IPS DF 6.9 (cell line): ENCODE measurements around the gene DNAH1.
"Not testable (repeated sequence)": the region's sequence is repeated elsewhere in the genome, so short reads cannot be mapped to it uniquely, and the experiment has no call there.

Source experiments
- DNase-seq: peaks from one replicate; pipeline ENCODE4 v3.0.0-alpha.2; 2013; ENCODE audit warnings: low read depth, low spot score
- H3K27ac ChIP-seq: one replicate; pipeline ENCODE4 v1.5.1; 2013; ENCODE audit warnings: low read length, control low read depth
- H3K27me3 ChIP-seq: 2 replicates; pipeline ENCODE4 v1.6.1; 2013; ENCODE audit warnings: mild to moderate bottlenecking, low read length; ENCODE audit not compliant: control insufficient read depth, insufficient read depth
- H3K36me3 ChIP-seq: 2 replicates; pipeline ENCODE4 v1.6.1; 2013; ENCODE audit warnings: low read length; ENCODE audit not compliant: control insufficient read depth, insufficient read depth
- H3K4me1 ChIP-seq: 2 replicates; pipeline ENCODE4 v1.6.1; 2013; ENCODE audit warnings: low read length; ENCODE audit not compliant: control insufficient read depth, insufficient read depth
- H3K4me3 ChIP-seq: 2 replicates; pipeline ENCODE4 v1.5.1; 2013; ENCODE audit warnings: mild to moderate bottlenecking, low read length
- H3K9me3 ChIP-seq: 2 replicates; pipeline ENCODE4 v1.6.1; 2013; ENCODE audit warnings: low read length, inconsistent platforms; ENCODE audit not compliant: control insufficient read depth, insufficient read depth
- WGBS: extraction: QIAGEN DNeasy Blood & Tissue Kit; methylation state at CpG from one replicate; pipeline ENCODE4 v1.1.7; 2013; ENCODE audit warnings: mixed read lengths, missing lambda C conversion rate; ENCODE audit not compliant: insufficient read length, insufficient coverage; 5-methylcytosine and 5-hydroxymethylcytosine counted together

Gene DNAH1

DNA sequence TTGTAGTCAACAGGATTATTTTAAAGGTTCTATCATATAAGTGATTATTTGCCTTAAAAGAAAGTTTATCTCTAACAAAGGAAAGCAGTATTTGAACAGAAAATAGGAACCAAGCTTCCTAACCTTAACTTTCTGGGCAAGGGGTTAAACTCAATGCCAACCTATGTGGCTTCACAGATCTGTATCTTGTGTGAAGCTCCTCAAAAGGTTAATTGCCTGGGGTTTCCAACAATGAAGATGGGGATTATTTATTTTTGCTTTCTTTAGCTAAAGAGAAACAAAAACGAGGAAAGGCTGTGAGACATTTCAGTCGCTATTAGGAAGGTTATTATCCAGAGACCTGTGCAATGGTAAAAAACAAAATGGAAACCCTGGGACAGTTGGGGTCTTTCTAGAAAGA is 36.5 kb upstream of the DNAH1 start:
- no peaks in the 10 kb centered on the region for H3K27me3 ChIP-seq
- no peak for DNase-seq
- no peak overlapping the region for H3K27ac ChIP-seq
- H3K9me3 ChIP-seq = no peaks in the 10 kb centered on the region
- H3K4me1 ChIP-seq = no peaks in the 10 kb centered on the region
- no peaks in the 10 kb centered on the region for H3K36me3 ChIP-seq
- no peak overlapping the region for H3K4me3 ChIP-seq
- no CpG with 5 or more reads among the region's 2 CpGs for WGBS

DNA sequence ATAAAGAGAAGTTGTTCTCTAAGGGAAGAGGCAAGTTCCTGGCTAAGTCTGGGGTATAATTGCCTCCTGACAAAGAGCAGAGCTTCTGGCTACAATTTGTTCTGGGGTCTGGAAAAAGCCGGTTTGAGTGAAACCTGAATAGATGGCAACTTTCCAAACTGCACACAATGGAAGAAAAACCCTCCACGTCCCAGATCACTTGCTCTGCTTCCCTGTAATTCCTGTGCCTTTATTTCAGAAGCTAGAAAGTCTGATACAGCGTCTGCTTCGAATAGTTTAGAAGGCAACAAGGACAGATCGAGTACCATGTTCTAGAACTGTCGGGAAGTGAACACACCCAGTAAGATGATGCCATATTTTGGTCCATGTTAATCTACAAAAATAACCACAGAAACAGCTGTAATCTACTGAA is 36.1 kb upstream of the DNAH1 start:
- DNase-seq = no peak
- WGBS = no CpG with 5 or more reads among the region's 6 CpGs
- Histone ChIP-seq H3K4me1 (no peaks in the 10 kb centered on the region), H3K9me3 (no peaks in the 10 kb centered on the region), H3K27ac (no peak overlapping the region), H3K4me3 (no peak overlapping the region), H3K27me3 (no peaks in the 10 kb centered on the region), H3K36me3 (no peaks in the 10 kb centered on the region)

- H3K27me3 ChIP-seq = no peaks in the 10 kb centered on the region
- no CpG with 5 or more reads among the region's 8 CpGs for WGBS
These were observed 33.9 kb upstream of the DNAH1 start for GRCh38 chr3:52281981-52282801.

GRCh38 chr3:52283306-52283705 is 32.8 kb upstream of the DNAH1 start:
- Histone ChIP-seq H3K27me3 (no peaks in the 10 kb centered on the region), H3K4me1 (no peaks in the 10 kb centered on the region), H3K4me3 (no peak overlapping the region), H3K36me3 (no peaks in the 10 kb centered on the region), H3K27ac (no peak overlapping the region), H3K9me3 (no peaks in the 10 kb centered on the region)
- WGBS = no CpG with 5 or more reads among the region's 1 CpG
- DNase-seq = no peak

More at GRCh38 chr3:52281981-52282801, 33.9 kb upstream of the DNAH1 start:
- H3K36me3 ChIP-seq = no peaks in the 10 kb centered on the region
- no peak for DNase-seq
- H3K27ac ChIP-seq = no peak overlapping the region
- no peak overlapping the region for H3K4me3 ChIP-seq
- no peaks in the 10 kb centered on the region for H3K9me3 ChIP-seq
- H3K4me1 ChIP-seq = no peaks in the 10 kb centered on the region

- DNase-seq, H3K4me1 ChIP-seq, H3K36me3 ChIP-seq, H3K27ac ChIP-seq, H3K9me3 ChIP-seq, H3K27me3 ChIP-seq, H3K4me3 ChIP-seq: not testable (repeated sequence)
- WGBS = no CpG with 5 or more reads among the region's 4 CpGs
These were observed 32.1 kb upstream of the DNAH1 start for GRCh38 chr3:52284051-52284450.

DNA sequence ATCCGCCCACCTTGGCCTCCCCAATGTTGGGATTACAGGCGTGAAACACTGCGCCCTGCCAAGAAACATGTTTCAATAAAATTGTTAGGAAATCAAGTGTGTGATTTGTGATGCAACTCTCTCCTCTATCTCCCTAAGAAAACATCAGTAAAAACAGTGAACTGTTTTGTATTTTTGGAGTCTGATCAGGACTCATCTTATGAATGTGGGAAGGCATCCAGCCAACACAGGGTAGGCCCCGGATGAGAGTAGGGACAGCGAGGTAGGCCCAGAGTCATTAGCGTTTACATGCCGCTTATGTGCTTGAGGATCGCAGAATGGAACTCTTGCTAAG is 29.4 kb upstream of the DNAH1 start:
- DNase-seq = no peak
- H3K4me3 ChIP-seq = peak overlapping the region; percentile 92; the same call in 1 of the 2 replicates
- no CpG with 5 or more reads among the region's 8 CpGs for WGBS
- H3K27me3 ChIP-seq = no peaks in the 10 kb centered on the region
- no peaks in the 10 kb centered on the region for H3K9me3 ChIP-seq
- H3K36me3 ChIP-seq = no peaks in the 10 kb centered on the region
- H3K27ac ChIP-seq = no peak overlapping the region
- no peaks in the 10 kb centered on the region for H3K4me1 ChIP-seq

GRCh38 chr3:52288674-52289073 is 27.4 kb upstream of the DNAH1 start:
- Histone ChIP-seq H3K4me1 (no peaks in the 10 kb centered on the region), H3K9me3 (no peaks in the 10 kb centered on the region), H3K27ac (no peak overlapping the region), H3K4me3 (no peak overlapping the region), H3K36me3 (no peaks in the 10 kb centered on the region), H3K27me3 (no peaks in the 10 kb centered on the region)
- DNase-seq = no peak
- no CpG with 5 or more reads among the region's 6 CpGs for WGBS

DNA sequence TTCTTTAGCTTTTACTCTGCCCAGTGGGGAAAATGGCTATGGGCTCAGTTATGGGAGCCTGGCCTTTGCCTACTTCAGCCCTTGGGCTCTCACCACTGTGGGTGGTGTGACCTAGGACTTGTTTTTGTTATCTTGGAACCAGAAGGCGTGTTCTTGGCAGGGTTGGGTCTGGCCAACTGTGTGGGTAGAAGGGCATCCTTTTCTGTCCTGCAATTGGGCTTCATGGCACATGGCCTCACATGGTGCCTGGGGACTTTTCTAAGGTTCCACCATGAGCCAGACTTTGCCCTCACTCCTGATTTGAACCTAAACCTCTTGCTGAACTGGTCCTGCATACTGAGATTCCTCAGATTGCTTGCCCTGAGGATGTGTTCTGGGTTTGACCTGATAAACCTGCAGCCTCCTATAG is 26.8 kb upstream of the DNAH1 start:
- WGBS = no CpG with 5 or more reads among the region's 1 CpG
- no peaks in the 10 kb centered on the region for H3K4me1 ChIP-seq
- H3K36me3 ChIP-seq = no peaks in the 10 kb centered on the region
- no peak for DNase-seq
- H3K4me3 ChIP-seq = no peak overlapping the region
- H3K9me3 ChIP-seq = no peaks in the 10 kb centered on the region
- no peak overlapping the region for H3K27ac ChIP-seq
- H3K27me3 ChIP-seq = no peaks in the 10 kb centered on the region

DNA sequence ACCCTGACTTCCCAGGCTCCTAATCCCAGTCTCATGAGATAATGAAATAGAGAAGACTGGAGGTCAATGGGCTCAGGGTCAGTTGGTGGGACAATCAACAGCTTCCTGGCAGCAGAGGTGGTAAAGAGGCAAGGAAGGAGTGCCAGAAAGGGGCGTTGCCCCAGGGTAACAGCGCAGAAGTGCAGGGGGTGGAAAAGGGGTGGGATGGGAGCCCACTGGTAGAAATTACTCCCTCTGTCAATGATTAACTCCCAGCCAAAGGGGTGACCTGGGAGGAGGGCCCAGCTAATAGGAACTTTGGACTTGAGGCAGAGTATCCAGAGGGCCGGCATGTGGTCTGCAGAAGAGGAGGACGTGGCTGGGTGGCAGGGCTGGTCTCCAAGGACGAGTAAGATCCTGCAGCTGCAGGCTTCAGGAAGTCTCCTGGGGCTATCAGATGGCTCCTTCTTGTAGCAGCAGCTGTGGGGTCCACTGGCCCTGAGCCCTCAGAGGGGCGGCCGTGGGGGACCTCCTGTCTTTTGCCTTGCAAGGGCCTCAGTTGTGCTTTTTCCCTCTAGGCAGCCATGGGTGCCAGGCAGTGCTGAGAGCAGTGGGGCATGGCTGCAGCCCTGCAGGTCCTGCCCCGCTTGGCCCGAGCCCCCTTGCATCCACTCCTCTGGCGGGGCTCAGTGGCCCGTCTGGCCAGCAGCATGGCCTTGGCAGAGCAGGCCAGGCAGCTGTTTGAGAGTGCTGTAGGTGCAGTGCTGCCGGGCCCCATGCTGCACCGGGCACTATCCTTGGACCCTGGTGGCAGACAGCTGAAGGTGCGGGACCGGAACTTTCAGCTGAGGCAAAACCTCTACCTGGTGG is 26.1 kb upstream of the DNAH1 start:
- no peak for DNase-seq
- Histone ChIP-seq H3K4me1 (no peaks in the 10 kb centered on the region), H3K36me3 (no peaks in the 10 kb centered on the region), H3K27ac (no peak overlapping the region), H3K4me3 (no peak overlapping the region), H3K9me3 (no peaks in the 10 kb centered on the region), H3K27me3 (no peaks in the 10 kb centered on the region)
- no CpG with 5 or more reads among the region's 15 CpGs for WGBS

DNA sequence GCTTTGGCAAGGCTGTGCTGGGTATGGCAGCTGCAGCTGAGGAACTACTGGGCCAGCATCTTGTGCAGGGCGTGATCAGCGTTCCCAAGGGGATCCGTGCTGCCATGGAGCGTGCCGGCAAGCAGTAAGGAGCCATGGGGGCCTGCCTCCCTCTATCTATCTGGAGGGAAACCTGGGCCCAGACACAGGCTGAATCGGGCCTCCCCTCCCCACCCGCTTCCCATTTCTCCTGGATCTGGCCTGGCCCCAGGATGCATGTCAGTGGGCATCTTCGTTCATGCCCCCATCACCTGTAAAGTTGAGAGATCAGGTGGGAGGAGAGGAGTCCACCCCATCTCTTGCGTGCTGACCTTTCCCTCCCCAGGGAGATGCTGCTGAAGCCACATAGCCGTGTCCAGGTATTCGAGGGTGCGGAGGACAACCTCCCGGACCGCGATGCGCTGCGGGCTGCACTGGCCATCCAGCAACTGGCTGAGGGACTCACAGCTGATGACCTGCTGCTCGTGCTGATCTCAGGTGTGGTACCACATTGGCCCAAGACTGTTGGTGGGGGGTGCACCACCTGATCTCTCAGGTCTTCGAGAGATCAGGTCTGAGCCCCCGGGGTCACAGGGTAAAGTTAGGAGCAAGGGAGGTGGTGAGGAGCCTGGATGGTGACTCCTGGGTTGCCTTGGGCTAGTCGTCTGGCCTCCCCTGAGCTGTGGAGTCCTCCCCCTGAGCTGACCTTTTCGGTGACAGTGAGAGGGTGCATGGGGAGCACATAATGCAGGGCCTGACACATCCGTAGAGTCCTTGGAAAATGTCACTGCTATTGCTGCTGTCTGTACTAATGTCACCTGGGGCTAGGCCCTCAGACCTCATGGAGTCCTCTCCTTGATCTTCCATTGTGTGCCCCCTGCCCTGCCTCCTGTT is 25.3 kb upstream of the DNAH1 start:
- Histone ChIP-seq H3K27ac (no peak overlapping the region), H3K4me3 (no peak overlapping the region), H3K27me3 (no peaks in the 10 kb centered on the region), H3K9me3 (no peaks in the 10 kb centered on the region), H3K36me3 (no peaks in the 10 kb centered on the region), H3K4me1 (no peaks in the 10 kb centered on the region)
- DNase-seq = no peak
- no CpG with 5 or more reads among the region's 23 CpGs for WGBS
